Brain microvascular endothelial cell (primary cell): ENCODE data around the gene LCN9.

Experiments used
- DNase-seq: peaks from one replicate; pipeline ENCODE4 v3.0.0-alpha.2; 2020
- H3K27ac ChIP-seq: fragments of 250-450 bp; sonication (Bioruptor Pico); 2 replicates; pipeline ENCODE4 v1.5.1; 2020; ENCODE audit warnings: mild to moderate bottlenecking, moderate library complexity
- H3K27me3 ChIP-seq: fragments of 250-450 bp; sonication (Bioruptor Pico); replicated peaks from 2 replicates; pipeline ENCODE4 v1.5.1; 2020; ENCODE audit warnings: mild to moderate bottlenecking
- H3K36me3 ChIP-seq: fragments of 250-450 bp; sonication (Bioruptor Pico); replicated peaks from 2 replicates; pipeline ENCODE4 v1.5.1; 2020; ENCODE audit warnings: mild to moderate bottlenecking
- H3K4me3 ChIP-seq: 2 replicates; pipeline ENCODE4 v1.5.1; 2011; ENCODE audit warnings: low read depth, mild to moderate bottlenecking, control low read depth, low read length, moderate library complexity
- in situ Hi-C: cut with HindIII; loops from 2 replicates; pipeline ENCODE4 v1.10.0; 2017; ENCODE audit warnings: low sequenced_read_pairs, low pct_ligation_motif_present
- TF ChIP-seq, protein P1 (sequence below): IDR thresholded peaks from 2 replicates; pipeline ENCODE4 v1.5.1; 2011; ENCODE audit warnings: low read depth, mild to moderate bottlenecking, moderate library complexity, low read length, control low read depth, inconsistent platforms; ENCODE audit errors: missing control alignments

LCN9 gene

DNA sequence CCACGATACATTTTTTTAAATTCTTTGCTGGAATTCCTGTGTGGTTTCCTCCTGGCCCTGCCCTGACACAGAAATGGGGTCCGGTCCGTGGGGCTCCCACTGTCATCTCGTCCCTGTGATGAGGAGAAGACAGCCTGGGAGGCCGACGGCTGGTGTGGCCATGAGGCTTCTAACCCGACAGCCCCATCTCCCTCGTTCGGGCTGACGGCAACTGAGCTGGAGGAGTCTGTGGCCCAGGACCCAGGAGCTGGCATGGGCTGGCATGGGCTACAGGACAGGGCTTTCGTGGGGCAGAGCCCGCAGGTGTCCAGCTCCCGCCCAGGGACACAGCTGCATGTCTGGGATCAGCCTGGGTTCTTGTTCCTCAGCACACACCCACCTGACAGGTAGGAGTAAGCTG, 13.8 kb downstream of the LCN9 start:
- Histone ChIP-seq H3K27ac (no peak overlapping the region), H3K4me3 (no peak overlapping the region), H3K36me3 (no peaks in the 10 kb centered on the region), H3K27me3 (no peaks in the 10 kb centered on the region)
- in situ Hi-C loops = no loop called here
- DNase-seq = no peak
- TF ChIP-seq, protein P1, sequence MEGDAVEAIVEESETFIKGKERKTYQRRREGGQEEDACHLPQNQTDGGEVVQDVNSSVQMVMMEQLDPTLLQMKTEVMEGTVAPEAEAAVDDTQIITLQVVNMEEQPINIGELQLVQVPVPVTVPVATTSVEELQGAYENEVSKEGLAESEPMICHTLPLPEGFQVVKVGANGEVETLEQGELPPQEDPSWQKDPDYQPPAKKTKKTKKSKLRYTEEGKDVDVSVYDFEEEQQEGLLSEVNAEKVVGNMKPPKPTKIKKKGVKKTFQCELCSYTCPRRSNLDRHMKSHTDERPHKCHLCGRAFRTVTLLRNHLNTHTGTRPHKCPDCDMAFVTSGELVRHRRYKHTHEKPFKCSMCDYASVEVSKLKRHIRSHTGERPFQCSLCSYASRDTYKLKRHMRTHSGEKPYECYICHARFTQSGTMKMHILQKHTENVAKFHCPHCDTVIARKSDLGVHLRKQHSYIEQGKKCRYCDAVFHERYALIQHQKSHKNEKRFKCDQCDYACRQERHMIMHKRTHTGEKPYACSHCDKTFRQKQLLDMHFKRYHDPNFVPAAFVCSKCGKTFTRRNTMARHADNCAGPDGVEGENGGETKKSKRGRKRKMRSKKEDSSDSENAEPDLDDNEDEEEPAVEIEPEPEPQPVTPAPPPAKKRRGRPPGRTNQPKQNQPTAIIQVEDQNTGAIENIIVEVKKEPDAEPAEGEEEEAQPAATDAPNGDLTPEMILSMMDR = no peak

- in situ Hi-C loops = no loop called here
Measured at GRCh38 chr9:135677641-135678168, 14.6 kb downstream of the LCN9 start.

GRCh38 chr9:135678236-135679017, 15.3 kb downstream of the LCN9 start:
- Histone ChIP-seq H3K36me3 (no peaks in the 10 kb centered on the region), H3K4me3 (no peak overlapping the region), H3K27ac (no peak overlapping the region), H3K27me3 (no peaks in the 10 kb centered on the region)
- in situ Hi-C loops = no loop called here
- TF ChIP-seq, protein P1 = no peak
- DNase-seq = no peak

More at GRCh38 chr9:135677641-135678168, 14.6 kb downstream of the LCN9 start:
- Histone ChIP-seq H3K36me3 (no peaks in the 10 kb centered on the region), H3K4me3 (no peak overlapping the region), H3K27ac (no peak overlapping the region), H3K27me3 (no peaks in the 10 kb centered on the region)
- no peak for DNase-seq
- TF ChIP-seq, protein P1 = no peak

- no peaks in the 10 kb centered on the region for H3K36me3 ChIP-seq
- TF ChIP-seq, protein P1 = no peak
- no peak overlapping the region for H3K27ac ChIP-seq
- in situ Hi-C loops = no loop called here
- no peak overlapping the region for H3K4me3 ChIP-seq
- DNase-seq = no peak
- H3K27me3 ChIP-seq = no peaks in the 10 kb centered on the region
Measured at GRCh38 chr9:135680056-135680455, 16.9 kb downstream of the LCN9 start.

- in situ Hi-C loops = no loop called here
- DNase-seq = no peak
- TF ChIP-seq, protein P1 = no peak
- H3K36me3 ChIP-seq = no peaks in the 10 kb centered on the region
- no peak overlapping the region for H3K4me3 ChIP-seq
- no peak overlapping the region for H3K27ac ChIP-seq
- H3K27me3 ChIP-seq = no peaks in the 10 kb centered on the region
Measured at GRCh38 chr9:135681161-135681560, 18.1 kb downstream of the LCN9 start.
